Stimulated activated CD4-positive, alpha-beta T cell treated with anti-CD3 and anti-CD28 coated beads, Interleukin-12 subunit alpha, Interleukin-12 subunit beta, amount 100 ng/mL, for 4 hours (primary cell): ENCODE measurements around the gene SUN2.

ENCODE experiments used
- DNase-seq: peaks from one replicate; pipeline ENCODE4 v3.0.0-alpha.2; 2020

Gene SUN2

DNA sequence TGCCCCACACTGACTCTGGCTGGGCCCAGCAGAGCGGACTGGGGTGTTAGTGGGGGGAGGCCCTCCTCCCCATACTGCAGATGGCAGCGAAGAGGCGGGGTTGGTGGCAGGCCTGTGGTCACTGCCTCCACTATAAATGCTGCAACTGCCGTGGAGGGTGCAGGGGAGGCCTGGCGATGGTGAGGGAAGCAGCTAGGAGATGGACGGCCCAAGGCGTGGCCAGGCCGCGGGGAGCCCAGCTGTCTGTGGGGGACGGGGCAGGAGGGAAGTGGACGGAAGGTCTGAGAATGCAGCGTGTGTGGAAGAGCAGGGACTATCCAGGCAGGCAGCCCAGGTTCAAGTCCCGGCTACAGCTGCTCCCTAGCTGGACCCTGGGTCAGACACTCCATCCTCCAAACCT lies 19.9 kb upstream of the SUN2 start:
- DNase-seq, result no peak

DNA sequence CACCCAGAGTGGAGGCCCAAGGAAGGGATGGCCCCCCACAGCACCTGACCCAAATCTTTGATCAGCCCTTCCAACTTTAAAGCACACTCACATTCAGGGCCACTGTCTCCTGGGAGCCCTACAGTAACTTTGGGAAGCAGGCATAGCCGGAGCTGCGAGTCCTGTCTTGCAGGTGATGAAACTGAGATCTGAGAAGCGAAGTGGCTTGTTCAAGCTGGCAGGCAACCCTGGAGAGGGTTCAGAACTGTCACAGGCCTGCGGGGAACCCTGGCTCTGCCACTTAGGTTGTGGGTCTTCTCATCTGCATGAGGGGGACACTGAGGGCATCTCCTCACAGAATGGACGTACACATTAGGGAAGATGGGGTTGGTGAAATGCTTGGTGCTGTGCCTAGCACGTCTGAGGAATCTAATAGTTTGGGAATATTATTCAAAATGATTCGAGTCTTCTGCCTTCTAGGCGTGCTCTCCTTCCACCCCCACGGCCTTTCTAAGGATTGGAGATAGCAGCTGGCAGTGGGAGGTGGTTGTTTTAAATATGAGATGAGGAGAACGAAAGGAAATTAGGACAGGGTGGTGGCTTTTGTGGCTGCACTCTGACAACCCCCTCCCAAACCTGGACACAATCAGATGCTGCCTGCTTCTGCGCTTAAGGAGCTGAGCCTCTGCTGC lies 18.8 kb upstream of the SUN2 start:
- no peak for DNase-seq

DNA sequence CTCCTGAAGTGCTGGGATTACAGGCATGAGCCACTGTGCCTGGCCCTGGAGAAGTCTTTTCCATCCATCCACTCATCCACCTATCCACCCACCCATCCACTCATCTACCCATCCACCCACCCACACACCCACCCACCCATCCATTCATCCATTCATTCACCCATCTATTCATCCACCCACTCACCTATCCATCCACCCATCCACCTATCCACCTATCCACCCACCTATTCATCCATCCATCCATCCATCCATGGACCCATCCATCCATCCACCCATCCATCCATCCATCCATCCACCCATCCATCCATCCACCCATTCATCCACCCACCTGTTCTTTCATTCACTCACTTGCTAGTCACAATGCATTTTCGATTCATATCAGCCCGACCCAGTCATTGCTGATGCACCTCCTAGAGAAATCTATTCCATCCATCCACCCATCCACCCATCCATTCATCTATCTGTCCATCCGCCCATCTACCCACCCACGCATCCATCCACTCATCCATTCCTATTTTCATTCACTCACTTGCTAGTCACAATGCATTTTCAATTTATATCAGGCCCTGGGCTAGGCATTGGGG lies 17.7 kb upstream of the SUN2 start:
- DNase-seq, result no peak

DNA sequence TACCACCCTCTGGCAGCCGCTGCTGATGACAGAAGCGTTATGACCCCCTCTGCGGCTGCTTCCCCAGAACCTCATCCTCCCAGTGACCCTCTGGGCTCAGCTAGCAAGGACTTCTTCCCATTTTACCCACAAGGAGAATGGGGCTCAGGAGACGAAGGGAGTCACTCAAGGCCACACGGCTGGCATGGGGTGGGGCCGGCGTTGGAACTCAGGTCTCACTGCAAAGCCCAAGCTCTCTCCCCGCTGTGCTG lies 16.8 kb upstream of the SUN2 start:
- DNase-seq, result no peak

DNA sequence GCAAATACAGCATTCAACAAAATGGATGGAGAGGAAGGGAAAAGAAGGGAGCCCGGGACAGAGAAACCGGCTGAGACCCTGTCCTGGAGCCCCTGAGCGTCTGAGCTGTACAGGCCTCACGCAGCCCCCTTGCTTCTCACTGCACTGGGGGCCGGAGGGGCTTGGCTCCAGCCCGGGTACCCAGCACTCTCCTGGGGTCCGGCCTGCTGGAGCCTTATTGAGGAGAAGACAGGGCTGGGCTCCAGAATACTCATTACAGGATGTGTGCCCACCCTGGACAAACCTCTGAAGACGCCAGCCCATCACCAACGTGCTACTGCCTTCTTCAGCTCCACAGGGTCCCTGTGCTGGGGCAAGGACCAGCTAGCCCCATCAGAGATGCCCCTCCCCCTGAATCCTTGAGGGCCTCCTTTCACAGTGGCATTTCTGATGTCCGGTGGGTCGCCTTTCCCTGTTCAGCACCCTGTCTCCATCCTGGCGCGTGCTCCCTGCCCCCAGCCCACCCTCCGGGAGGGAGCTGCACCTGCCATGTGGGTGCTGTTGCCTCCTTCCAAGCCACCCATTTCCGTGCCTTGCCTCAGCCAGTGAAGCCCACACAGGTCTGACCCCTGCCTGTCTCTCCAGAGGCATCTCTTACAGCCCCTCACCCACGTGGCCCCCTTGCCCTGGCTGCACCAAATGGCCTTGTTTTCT lies 14.6 kb upstream of the SUN2 start:
- DNase-seq, result no peak

DNA sequence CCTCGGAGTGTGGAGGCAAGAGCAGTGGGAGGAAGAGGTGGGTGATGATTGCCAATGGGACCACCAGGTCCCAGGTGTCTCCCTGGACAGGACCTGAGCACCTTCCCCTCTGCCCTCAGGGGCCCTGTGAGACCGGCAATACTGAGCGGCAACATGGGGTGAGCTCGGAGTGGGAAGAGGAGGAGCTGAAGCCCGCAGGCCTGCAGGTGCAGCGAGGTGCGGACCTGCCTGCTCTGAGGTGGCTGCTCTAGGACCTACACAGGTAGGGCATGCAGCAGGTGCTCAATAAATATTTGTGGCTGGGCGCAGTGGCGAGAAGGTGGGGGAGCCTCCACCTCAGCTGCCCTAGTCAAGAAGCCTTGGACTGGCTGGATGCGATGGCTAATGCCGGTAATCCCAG lies 12.2 kb upstream of the SUN2 start:
- no peak for DNase-seq

DNA sequence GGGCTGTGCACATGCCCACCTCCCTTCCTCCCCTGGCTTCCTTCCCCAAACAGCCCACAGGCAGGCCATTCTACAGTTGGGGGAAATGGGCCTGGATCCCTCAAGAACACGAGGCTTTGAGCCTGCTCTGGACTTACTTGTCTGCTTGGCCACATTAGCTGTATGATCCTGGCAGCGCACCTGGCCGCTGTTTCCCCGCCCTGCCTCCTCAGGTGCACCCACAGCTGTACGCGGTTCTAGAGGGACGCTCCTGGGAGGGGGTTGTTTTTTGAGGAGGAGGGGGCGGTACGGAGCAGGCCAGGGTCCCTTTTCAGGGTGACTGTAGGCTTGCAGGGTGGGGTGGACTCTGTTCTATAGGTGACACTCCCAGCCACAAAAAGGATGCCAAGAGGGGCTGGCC lies 11.5 kb upstream of the SUN2 start:
- DNase-seq, result no peak

DNA sequence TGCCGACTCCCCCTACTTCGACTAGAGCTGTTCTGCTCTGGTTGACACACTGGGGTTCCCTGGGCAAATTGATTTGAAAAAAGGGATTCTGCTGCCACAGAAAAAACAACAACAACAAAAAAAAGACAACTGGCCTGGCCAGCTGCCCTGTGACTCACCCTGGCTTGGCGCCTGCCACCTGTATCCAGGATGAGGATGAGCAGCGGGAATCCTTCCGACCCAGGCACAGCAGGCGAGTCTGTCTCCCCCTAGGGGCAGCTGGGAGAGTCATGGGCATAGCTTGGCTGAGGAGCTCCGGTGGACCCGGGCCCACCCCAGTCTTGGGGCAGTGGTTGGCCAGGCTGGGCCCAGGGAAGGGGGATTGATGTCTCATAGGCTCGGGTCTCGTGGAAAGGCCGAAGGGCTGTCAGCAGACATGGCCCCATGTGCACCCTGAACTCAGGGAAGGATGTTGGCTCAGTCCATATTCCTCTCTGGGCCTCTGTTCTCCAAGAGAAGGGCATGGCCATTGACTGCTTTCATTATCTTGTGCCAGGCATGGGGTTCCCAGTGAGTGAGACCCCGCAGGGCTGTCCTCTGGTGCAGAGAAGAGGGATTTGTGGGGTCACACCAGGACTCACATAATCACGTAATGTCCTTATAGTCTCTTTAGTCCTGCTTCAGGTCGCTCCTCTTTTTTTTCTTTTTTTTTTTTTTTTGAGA lies 10.4 kb upstream of the SUN2 start:
- no peak for DNase-seq

DNA sequence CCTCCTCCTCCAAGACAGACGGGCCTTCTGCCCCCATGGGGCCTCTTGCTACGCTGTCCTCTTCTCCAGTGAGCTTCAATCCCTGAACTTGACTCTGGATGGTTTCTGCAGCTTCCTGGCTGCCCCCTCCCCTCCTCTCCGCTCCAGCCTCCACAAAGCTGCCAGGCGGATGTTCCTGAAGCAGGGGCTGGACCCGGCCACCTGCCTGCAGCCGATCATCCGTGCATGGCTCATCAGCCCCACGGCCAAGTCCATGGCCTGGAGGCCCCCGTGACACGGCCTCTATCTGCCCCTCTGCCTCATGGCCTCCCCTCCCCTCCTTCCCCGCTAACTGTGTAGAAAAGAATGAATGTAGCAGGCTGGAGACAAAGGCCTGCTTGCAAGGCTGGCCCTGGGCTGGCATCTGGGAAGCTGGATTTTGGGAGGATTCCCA lies 6.8 kb upstream of the SUN2 start:
- DNase-seq, result no peak

DNA sequence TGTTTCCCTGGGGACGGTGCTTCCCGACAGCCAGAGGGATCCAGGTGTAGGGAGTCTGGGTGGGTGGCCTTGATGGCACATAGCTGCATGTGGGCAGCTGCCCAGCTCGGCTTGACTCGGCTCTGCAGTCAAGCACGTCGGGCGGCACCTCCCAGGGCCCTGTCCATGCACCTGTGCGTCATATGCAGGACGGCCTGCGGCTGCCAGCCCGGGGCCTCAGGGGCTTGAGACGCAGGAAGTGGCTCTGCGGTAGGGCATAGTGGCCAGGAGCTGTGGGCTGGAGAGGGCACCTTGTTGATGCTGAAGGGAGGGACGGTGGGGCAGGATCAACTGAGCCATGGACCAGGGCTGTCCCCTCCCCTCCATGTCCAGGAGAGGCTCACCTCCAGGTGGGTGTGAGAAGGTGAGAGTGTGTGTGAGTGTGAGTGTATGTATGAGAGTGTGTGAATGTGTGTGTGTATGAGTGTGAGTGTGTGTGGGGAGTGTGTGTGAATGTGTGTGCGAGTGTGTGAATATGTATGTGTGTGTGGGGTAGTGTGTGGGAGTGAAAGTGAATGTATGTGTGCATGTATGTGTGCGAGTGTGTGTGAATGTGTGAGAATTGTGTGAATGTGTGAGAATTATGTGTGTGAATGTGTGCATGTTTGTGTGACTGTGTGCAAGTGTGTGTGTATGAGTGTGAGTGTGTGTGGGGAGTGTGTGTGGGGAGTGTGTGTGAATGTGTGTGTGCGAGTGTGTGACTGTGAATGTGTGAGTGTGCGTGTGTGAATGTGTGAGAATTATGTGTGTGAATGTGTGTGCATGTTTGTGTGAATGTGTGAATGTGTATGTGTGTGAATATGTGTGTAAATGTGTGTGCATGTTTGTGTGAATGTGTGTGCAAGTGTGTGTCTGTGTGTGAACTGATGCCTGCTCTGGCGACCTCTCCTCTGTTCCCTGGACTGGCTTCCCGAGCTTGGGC lies 5.7 kb upstream of the SUN2 start:
- no peak for DNase-seq

DNA sequence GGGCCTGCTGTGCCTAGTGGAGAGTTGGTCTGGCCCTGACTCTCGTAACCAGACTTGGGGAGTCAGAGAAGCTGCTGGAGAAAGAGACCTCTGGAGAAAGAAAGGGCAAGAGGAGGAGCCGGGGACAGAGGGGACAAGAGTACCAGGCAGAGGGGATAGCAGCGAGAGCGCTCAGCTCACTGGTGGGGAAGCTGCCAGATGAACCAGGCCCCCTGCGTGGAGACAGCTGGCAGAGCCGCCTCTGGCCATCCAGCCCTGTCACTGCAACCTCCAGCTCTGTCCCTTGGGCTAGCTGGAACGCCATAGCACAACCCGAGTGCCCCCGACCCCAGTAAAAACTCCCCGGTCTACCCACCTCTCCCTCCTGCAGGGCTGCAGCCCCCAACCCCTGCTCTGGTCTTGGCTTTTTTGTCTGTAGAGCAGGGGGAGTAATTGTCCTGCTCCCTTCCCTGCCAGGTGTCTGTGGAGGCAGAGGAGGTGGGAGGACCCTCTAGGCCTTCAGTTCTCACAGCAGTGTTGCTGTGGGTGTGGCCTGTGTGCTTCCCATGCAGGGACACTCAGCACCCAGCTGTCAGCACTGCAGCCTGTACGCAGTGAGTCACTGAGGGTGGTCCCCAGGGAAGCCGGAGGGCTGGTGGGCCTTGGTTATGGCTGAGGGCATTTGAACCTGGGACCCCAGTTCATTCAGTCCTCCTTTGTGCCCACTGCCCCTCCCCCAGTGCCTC lies 4.8 kb upstream of the SUN2 start:
- DNase-seq, result no peak

DNA sequence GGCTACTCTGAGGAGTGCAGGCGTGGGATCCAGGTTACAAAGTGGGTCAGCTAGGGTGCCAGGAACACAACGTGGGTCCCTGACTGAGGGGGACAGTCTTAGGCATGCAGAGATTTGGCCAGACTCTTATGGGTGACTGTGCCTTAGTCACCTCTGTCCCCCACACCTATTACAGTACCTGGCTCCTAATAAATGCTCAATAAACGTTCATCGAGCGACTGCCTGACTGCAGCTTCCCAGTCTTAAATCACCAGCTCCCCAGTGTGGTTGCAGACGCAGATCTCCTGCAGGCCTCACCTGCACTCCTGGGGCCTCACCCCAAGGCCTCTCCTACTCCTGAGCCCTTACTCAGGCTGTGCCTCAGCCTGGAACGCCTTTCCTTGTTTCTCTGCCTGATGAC lies 3.2 kb upstream of the SUN2 start:
- DNase-seq, result no peak

DNA sequence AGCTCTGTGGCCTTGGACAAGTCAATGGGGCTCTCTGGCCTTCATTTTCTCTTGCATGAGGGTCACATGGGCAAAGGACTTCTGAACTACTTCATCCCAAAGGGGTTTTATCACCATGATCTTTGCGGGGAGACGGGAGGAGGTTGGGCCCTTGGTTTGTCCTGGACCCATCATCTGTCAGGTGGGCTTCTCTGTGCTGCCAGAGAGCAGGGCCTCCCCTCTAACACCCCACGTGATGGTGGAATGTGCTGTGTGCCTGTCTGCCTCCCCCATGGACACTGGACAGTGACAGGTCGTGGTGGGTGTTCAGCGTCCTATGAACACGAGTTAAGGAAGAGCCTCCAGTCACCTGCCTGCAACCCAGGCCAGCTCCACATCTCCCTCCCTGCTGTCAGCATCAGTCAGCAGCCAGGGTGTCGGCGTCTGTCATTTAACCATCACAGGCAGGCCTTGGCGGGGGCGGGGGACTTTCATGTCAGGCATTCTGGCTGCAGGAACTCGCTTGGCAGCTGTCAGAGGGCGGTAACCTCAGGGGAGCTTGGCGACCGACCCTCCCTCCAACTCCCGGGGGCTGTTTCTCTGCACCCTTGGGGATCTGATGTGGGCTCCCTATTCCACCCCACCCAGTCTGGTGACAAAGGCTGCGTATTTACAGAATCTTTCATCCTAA lies 2.6 kb upstream of the SUN2 start:
- DNase-seq, result peak; percentile 69

DNA sequence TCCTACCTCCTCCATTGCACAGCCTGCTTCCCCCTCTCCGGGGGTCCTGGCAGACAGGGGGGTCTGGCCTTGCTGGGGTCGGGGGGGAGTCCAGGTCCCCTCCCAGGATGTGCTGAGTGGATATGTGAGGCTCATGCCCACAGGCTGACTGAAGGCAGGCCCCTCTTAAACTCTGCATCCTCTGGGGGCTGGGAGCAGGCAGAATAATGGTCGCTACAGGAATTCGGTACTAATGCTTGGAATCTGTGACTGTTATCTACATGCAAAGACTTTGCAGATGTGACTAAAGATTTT lies 1.6 kb upstream of the SUN2 start:
- no peak for DNase-seq

DNA sequence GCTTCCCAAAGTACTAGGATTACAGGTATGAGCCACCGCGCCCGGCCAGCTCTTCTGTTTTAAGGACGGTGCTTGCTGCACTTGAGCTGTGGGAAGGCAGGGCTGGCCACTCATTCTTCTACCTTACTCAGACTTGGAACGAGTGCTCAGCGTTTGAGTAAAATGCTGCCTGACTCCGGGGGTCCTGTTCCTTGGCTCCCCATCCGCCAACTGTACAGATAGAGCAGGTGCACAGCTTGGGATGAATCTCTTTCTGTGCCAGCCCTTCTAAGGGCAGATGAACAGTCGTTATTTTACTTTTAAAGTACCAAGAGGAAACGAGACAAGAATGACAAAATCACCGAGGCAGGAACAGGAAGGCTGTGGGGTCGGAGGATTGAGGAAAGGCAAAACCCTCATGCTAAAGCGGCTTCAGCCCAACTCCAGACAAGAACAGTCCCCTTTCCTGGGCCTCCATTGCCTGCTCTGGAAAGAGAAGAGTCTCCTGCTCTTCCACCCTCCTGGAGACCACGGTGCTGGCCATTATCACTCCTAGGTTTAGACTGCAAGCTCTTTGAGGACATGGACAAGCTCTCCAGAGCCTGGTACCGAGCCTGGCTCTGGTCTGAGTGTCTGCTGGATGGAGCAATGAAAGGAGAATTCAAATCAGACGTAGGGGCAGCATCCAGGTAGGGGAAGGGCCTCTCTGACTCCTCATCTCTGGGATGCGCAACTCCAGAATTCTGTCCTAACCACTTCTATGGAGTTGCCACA lies 1.1 kb upstream of the SUN2 start:
- no peak for DNase-seq

DNA sequence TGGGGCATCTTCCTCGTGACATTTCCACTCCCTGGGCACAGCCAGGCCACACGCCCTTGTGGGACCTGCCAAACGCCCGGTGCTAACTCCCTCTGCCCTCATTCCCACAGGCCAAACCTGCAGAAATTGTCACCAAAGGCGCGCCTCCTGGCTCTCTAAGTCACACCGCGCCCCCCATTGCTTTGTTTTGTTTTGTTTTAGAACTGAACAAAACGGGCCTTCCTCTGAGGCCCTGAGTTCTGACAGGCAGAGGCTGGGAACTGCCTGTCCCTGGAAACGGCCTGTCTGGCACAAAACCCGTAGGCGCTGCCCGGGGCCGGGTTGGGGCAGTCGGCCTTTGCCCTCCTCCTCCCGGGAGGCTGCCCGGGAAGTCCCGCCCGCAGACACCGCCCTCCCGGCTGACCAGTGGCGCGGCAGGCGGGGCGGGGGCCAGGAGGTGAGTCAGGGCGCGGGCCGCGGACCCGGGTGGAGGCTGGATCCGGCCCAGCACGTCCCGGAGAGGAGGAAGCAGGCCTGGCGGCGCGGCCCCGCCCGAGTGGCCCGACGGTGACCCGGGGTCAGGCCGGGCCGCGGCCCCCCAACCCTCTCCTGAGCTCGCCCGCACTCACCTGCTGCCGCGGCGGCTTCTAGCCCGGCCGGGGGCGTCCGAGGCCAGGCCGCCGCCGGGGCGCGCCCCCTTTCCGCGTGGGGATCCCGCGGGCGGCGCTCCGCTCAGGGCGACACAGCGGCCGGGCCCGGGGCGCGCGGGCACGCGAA lies 465 bp downstream of the SUN2 start:
- peak; percentile 36 for DNase-seq

DNA sequence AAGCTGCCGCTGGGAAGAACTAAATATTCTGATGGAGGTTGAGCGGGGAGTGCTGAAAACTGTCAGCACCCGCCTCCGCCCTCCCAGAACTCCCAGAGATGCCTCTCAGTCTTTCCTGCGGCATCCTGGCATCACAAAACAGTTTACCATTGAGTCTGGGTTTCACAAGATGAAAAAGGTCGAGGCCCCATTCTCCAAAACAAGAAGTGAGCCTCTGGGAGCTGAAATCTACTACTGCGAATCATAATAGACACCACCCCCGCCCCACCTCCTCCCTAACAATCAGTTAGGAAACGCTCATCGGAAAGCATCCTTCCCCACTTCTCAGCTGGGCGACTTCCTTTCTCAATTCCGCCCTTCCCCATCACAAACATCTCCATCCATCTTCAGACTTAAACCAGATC lies 1.0 kb downstream of the SUN2 start:
- peak; percentile 24 for DNase-seq

DNA sequence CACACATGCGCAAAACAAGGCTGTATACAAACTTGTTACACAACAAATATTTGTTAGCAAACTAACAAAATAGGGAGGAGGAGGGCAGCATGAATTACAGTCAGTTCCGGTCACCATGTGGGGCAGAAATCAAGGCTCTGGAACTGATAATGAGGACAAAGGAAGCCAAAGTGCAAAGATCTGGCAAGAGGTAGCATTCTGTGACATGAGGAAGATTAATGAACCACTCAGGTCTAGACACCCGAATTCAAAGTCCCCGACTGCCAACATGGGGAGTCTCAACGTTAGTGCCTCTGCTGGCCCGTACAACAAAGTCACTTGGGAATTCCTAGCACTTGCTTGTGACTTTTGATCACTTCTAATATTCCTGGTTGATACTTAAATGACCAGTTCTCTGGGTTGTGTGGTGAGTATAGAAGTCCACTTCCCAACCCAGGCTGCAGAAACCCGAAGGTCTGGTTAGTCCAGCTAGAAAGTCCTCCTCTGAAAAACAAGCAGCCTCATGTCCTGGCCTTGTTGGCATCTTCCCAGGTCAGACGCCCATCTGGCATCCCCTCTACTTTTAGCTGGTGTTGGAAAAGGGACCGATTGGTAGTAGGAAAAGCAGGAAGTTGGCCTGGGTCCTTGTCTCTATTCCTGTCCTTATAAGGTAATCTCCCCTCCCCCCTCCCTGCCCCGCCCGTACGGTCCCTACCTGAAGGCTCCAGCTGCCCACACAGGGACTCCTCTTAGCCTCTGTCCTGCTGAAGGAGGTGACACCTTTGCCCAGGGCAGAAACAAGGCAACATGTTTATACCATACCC lies 1.6 kb downstream of the SUN2 start:
- DNase-seq, result no peak
